GM18951 (cell line): ENCODE data around the gene NPIPA1.
"Not testable (repeated sequence)": the region's sequence is repeated elsewhere in the genome, so short reads cannot be mapped to it uniquely, and the experiment has no call there.

Experiments used
- in situ Hi-C: fragments of 300-500 bp; cut with MboI; formaldehyde crosslinking; loops from one replicate; pipeline ENCODE4 v1.12.0; 2022; ENCODE audit warnings: low sequenced_read_pairs, mixed read lengths, inconsistent platforms; ENCODE audit not compliant: unreplicated experiment

Gene NPIPA1

GRCh38 chr16:14937143-14937542, at the start of gene NPIPA1:
TSS of gene NPIPA1 (plus strand) at chr16:14937443. CDS start at chr16:14937443, 0 bp downstream.
- in situ Hi-C loops: not testable (repeated sequence)

- in situ Hi-C loops: not testable (repeated sequence)
Measured at GRCh38 chr16:14892111-14892510, 45.1 kb upstream of the NPIPA1 start.

GRCh38 chr16:14895382-14895781, 41.9 kb upstream of the NPIPA1 start:
- in situ Hi-C loops: not testable (repeated sequence)

- in situ Hi-C loops: not testable (repeated sequence)
Measured at GRCh38 chr16:14896023-14896422, 41.2 kb upstream of the NPIPA1 start.

GRCh38 chr16:14897006-14897664, 40.1 kb upstream of the NPIPA1 start:
- in situ Hi-C loops: not testable (repeated sequence)

- in situ Hi-C loops: not testable (repeated sequence)
Measured at GRCh38 chr16:14898162-14898561, 39.1 kb upstream of the NPIPA1 start.

GRCh38 chr16:14903191-14903957, 33.9 kb upstream of the NPIPA1 start:
- in situ Hi-C loops: not testable (repeated sequence)

GRCh38 chr16:14909744-14910143, 27.5 kb upstream of the NPIPA1 start:
- in situ Hi-C loops: not testable (repeated sequence)

GRCh38 chr16:14910833-14911629, 26.2 kb upstream of the NPIPA1 start:
- in situ Hi-C loops: not testable (repeated sequence)

- in situ Hi-C loops: not testable (repeated sequence)
Measured at GRCh38 chr16:14911954-14912353, 25.3 kb upstream of the NPIPA1 start.

- in situ Hi-C loops: not testable (repeated sequence)
Measured at GRCh38 chr16:14912588-14912987, 24.7 kb upstream of the NPIPA1 start.

- in situ Hi-C loops: not testable (repeated sequence)
Measured at GRCh38 chr16:14918504-14918903, 18.7 kb upstream of the NPIPA1 start.

GRCh38 chr16:14919837-14920600, 17.2 kb upstream of the NPIPA1 start:
- in situ Hi-C loops: not testable (repeated sequence)

GRCh38 chr16:14922285-14922684, 15.0 kb upstream of the NPIPA1 start:
- in situ Hi-C loops: not testable (repeated sequence)

- in situ Hi-C loops: not testable (repeated sequence)
Measured at GRCh38 chr16:14922968-14923367, 14.3 kb upstream of the NPIPA1 start.

GRCh38 chr16:14923394-14924088, 13.7 kb upstream of the NPIPA1 start:
- in situ Hi-C loops: not testable (repeated sequence)

GRCh38 chr16:14924359-14924758, 12.9 kb upstream of the NPIPA1 start:
- in situ Hi-C loops: not testable (repeated sequence)

GRCh38 chr16:14924982-14925381, 12.3 kb upstream of the NPIPA1 start:
- in situ Hi-C loops: not testable (repeated sequence)

GRCh38 chr16:14928064-14928714, 9.1 kb upstream of the NPIPA1 start:
- in situ Hi-C loops: not testable (repeated sequence)
